A204.1 (cell line): ENCODE results near the gene CFB.

Source experiments
- FAIRE-seq: peaks from 2 replicates; lab custom pipeline; 2012; peaks lifted over from hg19 to GRCh38; lab: Jason Lieb, UNC

The CFB gene

GRCh38 chr6:31949926-31950548 lies 4.1 kb downstream of the CFB start:
- FAIRE-seq: no peak

- peak; percentile 69 for FAIRE-seq
Measured at GRCh38 chr6:31952140-31952805, 6.4 kb downstream of the CFB start.

GRCh38 chr6:31952890-31953289 lies 7.0 kb downstream of the CFB start:
- no peak for FAIRE-seq

GRCh38 chr6:31954511-31954910 lies 8.6 kb downstream of the CFB start:
- FAIRE-seq: no peak

GRCh38 chr6:31956796-31957195 lies 10.9 kb downstream of the CFB start:
- FAIRE-seq: no peak

GRCh38 chr6:31958412-31958740 lies 12.5 kb downstream of the CFB start:
- FAIRE-seq: no peak

- peak; percentile 90 for FAIRE-seq
Measured at GRCh38 chr6:31958741-31959739, 13.1 kb downstream of the CFB start, which contains the start of the genes NELFE and SKIC2. NELFE (minus strand) TSS chr6:31958971; CDS start chr6:31958446, 525 bp downstream. SKIC2 (plus strand) TSS chr6:31959175; CDS start chr6:31959193, 18 bp downstream.

GRCh38 chr6:31961616-31962015 lies 15.7 kb downstream of the CFB start:
- FAIRE-seq: no peak

- no peak for FAIRE-seq
Measured at GRCh38 chr6:31963921-31964320, 18.0 kb downstream of the CFB start.

- FAIRE-seq: no peak
Measured at GRCh38 chr6:31965700-31966099, 19.8 kb downstream of the CFB start.

- no peak for FAIRE-seq
Measured at GRCh38 chr6:31966506-31966905, 20.6 kb downstream of the CFB start.

- no peak for FAIRE-seq
Measured at GRCh38 chr6:31966997-31967925, 21.4 kb downstream of the CFB start.

GRCh38 chr6:31967926-31968320 lies 22.0 kb downstream of the CFB start:
- FAIRE-seq: no peak

GRCh38 chr6:31968326-31968725 lies 22.4 kb downstream of the CFB start:
- no peak for FAIRE-seq

- no peak for FAIRE-seq
Measured at GRCh38 chr6:31968791-31969711, 23.2 kb downstream of the CFB start.

- FAIRE-seq: no peak
Measured at GRCh38 chr6:31969712-31970603, 24.1 kb downstream of the CFB start.

GRCh38 chr6:31970604-31971271 lies 24.8 kb downstream of the CFB start:
- no peak for FAIRE-seq

- no peak for FAIRE-seq
Measured at GRCh38 chr6:31971279-31971992, 25.5 kb downstream of the CFB start.
